ENCODE results near the gene BEX1.
A peak's percentile ranks its signal among the peaks of the same experiment; 100 is the strongest.
"Not testable (repeated sequence)": the region's sequence is repeated elsewhere in the genome, so short reads cannot be mapped to it uniquely, and the experiment has no call there.

The BEX1 gene

GRCh38 chrX:103063918-103064434 lies at the start of gene BEX1:
Gene BEX1, minus strand, starts transcription at chrX:103064171. Its CDS starts 897 bp downstream, at chrX:103063274.
- in situ Hi-C loops (cut with MboI; ENCODE audit: low pct_unique_long_range_greater_than_20kb, low sequenced_read_pairs, unreplicated experiment): no loop called here
- TF ChIP-seq, protein P1, sequence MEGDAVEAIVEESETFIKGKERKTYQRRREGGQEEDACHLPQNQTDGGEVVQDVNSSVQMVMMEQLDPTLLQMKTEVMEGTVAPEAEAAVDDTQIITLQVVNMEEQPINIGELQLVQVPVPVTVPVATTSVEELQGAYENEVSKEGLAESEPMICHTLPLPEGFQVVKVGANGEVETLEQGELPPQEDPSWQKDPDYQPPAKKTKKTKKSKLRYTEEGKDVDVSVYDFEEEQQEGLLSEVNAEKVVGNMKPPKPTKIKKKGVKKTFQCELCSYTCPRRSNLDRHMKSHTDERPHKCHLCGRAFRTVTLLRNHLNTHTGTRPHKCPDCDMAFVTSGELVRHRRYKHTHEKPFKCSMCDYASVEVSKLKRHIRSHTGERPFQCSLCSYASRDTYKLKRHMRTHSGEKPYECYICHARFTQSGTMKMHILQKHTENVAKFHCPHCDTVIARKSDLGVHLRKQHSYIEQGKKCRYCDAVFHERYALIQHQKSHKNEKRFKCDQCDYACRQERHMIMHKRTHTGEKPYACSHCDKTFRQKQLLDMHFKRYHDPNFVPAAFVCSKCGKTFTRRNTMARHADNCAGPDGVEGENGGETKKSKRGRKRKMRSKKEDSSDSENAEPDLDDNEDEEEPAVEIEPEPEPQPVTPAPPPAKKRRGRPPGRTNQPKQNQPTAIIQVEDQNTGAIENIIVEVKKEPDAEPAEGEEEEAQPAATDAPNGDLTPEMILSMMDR (IDR thresholded peaks at IDR 0.05; ENCODE audit: extremely low read depth, insufficient read depth, missing control alignments): no peak
- peak; percentile 2 for DNase-seq (ENCODE audit: low spot score)

DNA sequence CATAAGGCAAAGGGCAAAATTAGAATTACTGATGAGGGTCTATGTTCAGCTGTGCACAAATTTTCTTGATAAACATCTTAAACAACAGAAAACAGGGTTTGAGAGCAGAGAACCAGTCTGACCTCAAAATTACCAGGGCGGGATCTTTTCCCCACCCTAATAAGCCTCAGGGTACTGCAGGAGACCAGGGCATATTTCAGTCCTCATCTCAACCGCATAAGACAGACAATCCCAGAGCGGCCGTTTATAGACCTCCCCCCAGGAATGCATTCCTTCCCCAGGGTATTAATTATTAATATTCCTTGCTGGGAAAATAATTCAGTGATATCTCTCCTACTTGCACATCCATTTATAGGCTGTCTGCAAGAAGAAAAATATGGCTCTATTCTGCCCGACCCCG lies 45.5 kb upstream of the BEX1 start:
- in situ Hi-C loops (cut with MboI; ENCODE audit: low pct_unique_long_range_greater_than_20kb, low sequenced_read_pairs, unreplicated experiment); DNase-seq (ENCODE audit: low spot score): not testable (repeated sequence)

DNA sequence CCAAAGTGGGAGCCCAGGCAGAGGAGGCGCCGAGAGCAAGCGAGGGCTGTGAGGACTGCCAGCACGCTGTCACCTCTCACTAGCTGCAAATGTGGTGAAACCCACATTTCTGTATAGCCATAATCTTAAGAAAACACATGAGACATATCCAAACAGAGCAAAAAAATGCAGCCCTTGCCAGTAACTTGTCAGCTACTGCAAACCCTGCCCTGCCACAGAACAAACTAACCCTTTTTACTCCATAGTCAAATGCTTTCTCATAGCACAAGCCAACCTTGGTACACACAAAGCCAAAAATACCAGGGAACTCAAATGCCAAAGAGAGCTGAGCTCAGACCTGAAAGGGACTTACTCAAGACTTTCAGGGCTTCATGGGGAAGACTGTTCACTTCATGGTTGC lies 43.9 kb upstream of the BEX1 start:
- in situ Hi-C loops (cut with MboI; ENCODE audit: low pct_unique_long_range_greater_than_20kb, low sequenced_read_pairs, unreplicated experiment): no loop called here
- DNase-seq (ENCODE audit: low spot score): no peak
- TF ChIP-seq, protein P1 (IDR thresholded peaks at IDR 0.05; ENCODE audit: extremely low read depth, insufficient read depth, missing control alignments): no peak

DNA sequence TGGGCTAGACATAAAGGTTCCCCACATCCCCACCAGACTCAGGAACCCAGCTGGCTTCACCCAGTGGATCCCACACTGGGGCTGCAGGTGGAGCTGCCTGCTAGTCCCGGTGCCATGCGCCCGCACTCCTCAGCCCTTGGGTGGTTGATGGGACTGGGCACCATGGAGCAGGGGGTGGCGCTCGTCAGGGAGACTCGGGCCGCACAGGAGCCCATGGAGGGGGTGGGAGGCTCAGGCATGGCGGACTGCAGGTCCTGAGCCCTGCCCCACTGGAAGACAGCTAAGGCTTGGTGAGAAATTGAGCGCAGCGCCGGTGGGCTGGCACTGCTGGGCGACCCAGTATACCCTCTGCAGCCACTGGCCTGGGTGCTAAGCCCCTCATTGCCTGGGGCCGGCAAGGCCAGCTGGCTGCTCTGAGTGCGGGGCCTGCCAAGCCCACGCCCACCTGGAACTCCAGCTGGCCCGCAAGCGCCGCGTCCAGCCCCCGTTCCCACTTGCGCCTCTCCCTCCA lies 43.3 kb upstream of the BEX1 start:
- in situ Hi-C loops (cut with MboI; ENCODE audit: low pct_unique_long_range_greater_than_20kb, low sequenced_read_pairs, unreplicated experiment); DNase-seq (ENCODE audit: low spot score): not testable (repeated sequence)

DNA sequence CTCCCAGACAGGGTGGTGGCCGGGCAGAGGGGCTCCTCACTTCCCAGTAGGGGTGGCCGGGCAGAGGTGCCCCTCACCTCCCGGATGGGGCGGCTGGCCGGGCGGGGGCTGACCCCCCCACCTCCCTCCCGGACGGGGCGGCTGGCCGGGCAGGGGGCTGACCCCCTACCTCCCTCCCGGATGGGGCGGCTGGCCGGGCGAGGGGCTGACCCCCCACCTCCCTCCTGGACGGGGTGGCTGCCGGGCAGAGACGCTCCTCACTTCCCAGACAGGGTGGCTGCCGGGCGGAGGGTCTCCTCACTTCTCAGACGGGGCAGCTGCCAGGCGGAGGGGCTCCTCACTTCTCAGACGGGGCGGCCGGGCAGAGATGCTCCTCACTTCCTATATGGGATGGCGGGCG lies 40.4 kb upstream of the BEX1 start:
- in situ Hi-C loops (cut with MboI; ENCODE audit: low pct_unique_long_range_greater_than_20kb, low sequenced_read_pairs, unreplicated experiment); DNase-seq (ENCODE audit: low spot score): not testable (repeated sequence)

DNA sequence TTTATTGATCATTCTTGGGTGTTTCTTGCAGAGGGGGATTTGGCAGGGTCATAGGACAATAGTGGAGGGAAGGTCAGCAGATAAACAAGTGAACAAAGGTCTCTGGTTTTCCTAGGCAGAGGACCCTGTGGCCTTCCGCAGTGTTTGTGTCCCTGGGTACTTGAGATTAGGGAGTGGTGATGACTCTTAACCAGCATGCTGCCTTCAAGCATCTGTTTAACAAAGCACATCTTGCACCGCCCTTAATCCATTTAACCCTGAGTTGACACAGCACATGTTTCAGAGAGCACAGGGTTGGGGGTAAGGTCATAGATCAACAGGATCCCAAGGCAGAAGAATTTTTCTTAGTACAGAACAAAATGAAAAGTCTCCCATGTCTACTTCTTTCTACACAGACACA lies 39.9 kb upstream of the BEX1 start:
- in situ Hi-C loops (cut with MboI; ENCODE audit: low pct_unique_long_range_greater_than_20kb, low sequenced_read_pairs, unreplicated experiment): not testable (repeated sequence)

GRCh38 chrX:103101299-103102042 lies 37.5 kb upstream of the BEX1 start:
- in situ Hi-C loops (cut with MboI; ENCODE audit: low pct_unique_long_range_greater_than_20kb, low sequenced_read_pairs, unreplicated experiment): no loop called here
- DNase-seq (ENCODE audit: low spot score): no peak
- TF ChIP-seq, protein P1 (IDR thresholded peaks at IDR 0.05; ENCODE audit: extremely low read depth, insufficient read depth, missing control alignments): no peak

More for the DNA sequence above, 39.9 kb upstream of the BEX1 start:
- not testable (repeated sequence) for DNase-seq (ENCODE audit: low spot score)

GRCh38 chrX:103100484-103100883 lies 36.5 kb upstream of the BEX1 start:
- TF ChIP-seq, protein P1 (IDR thresholded peaks at IDR 0.05; ENCODE audit: extremely low read depth, insufficient read depth, missing control alignments): no peak
- in situ Hi-C loops (cut with MboI; ENCODE audit: low pct_unique_long_range_greater_than_20kb, low sequenced_read_pairs, unreplicated experiment): no loop called here
- DNase-seq (ENCODE audit: low spot score): no peak

DNA sequence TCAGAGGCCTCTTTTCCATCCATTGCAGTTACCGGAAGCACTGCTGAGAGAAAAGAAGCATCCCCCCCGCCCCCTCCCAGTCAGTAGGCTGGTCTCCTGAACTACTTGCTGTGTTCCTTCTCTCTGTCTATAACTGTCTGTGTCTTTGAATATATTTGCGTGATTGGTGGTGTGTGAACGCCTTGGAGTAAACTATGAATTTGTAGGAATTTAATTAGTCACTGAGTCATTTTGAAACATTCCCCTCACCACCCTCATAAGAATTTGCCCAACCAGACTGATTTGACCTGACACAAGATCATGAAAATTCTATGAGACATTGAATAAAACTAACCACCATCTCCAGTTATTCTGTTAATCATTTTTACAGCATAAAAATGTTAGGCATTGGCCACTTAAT lies 35.7 kb upstream of the BEX1 start:
- TF ChIP-seq, protein P1 (IDR thresholded peaks at IDR 0.05; ENCODE audit: extremely low read depth, insufficient read depth, missing control alignments): no peak
- no peak for DNase-seq (ENCODE audit: low spot score)
- in situ Hi-C loops (cut with MboI; ENCODE audit: low pct_unique_long_range_greater_than_20kb, low sequenced_read_pairs, unreplicated experiment): no loop called here

All from GM13977 (cell line).